ENCODE results near the gene AFAP1L1.

The AFAP1L1 gene

GRCh38 chr5:149284501-149284900 is 12.8 kb downstream of the AFAP1L1 start:
- no peak for DNase-seq (ENCODE audit: low spot score)

- DNase-seq (ENCODE audit: low spot score), result no peak
Observed at GRCh38 chr5:149285153-149285552, 13.5 kb downstream of the AFAP1L1 start.

- DNase-seq (ENCODE audit: low spot score), result no peak
Observed at GRCh38 chr5:149288436-149288835, 16.8 kb downstream of the AFAP1L1 start.

GRCh38 chr5:149289301-149289700 is 17.6 kb downstream of the AFAP1L1 start:
- DNase-seq (ENCODE audit: low spot score), result no peak

GRCh38 chr5:149294872-149295829 is 23.5 kb downstream of the AFAP1L1 start:
- DNase-seq (ENCODE audit: low spot score), result no peak

DNA sequence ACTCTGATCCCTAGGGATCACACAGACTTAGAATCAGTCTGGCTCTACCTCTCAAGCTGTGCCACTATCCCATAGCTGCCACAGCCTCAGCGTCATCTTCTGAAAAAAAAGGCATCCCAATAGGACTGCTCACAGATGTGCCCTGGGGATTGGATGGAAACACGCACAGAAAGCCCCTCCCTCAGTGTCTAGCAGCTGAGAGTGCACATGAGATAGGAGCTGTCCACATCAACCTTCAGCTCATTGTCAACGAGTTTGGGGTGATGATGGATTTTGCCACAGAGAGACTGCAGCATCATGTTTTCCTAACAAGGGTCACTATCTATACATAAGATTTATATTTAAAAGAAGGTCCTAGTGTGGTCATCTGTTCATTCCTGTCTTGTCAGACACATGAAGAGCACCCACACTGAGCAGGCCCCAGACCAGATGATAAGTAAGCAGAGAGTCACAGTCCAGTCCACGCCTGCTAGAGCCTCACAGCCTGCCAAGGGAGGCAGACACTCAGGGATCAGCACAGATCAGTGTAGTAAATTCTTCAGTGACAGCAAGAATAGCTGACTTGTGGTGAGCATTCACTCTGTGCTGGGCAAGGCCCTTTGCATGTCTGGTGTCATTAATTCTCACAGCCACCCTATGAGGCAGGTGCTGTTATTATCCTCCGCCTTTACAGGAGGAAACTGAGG is 25.8 kb downstream of the AFAP1L1 start:
- no peak for DNase-seq (ENCODE audit: low spot score)

- no peak for DNase-seq (ENCODE audit: low spot score)
Observed at GRCh38 chr5:149298163-149298562, 26.5 kb downstream of the AFAP1L1 start.

GRCh38 chr5:149298842-149299404 is 27.3 kb downstream of the AFAP1L1 start:
- no peak for DNase-seq (ENCODE audit: low spot score)

GRCh38 chr5:149299451-149300054 is 27.9 kb downstream of the AFAP1L1 start:
- no peak for DNase-seq (ENCODE audit: low spot score)

- DNase-seq (ENCODE audit: low spot score), result no peak
Observed at GRCh38 chr5:149300441-149300840, 28.8 kb downstream of the AFAP1L1 start.

- DNase-seq (ENCODE audit: low spot score), result no peak
Observed at GRCh38 chr5:149301049-149301743, 29.5 kb downstream of the AFAP1L1 start.

DNA sequence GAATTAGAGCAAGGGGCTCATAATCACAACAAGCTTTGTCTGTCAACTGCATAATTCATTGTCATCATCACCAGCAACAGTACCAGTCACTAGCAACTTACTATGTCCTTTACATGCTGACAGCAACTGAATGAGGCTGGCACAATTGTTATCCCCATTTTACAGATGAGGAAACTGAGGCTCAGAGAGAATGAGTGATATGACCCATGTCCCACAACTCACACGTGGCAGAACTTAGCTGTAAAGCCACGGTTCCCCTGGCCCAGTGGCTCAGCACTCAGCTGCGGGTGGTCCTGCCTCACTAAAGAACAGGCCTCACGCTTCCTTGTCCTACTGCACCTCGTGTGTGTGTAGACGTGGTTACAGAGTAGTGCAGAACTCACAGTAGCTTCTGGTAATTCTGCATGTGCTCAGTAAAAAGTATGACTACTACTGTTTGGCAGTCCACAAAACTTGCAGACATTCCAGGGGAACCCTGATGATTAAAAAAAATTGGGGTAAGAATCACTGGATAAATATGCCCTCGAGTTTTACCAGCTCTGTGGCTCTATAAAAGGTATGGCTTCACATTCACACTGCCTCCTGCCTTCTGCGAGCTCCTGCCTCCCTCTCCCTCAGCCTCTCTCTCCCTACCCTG is 30.2 kb downstream of the AFAP1L1 start:
- DNase-seq (ENCODE audit: low spot score), result no peak

GRCh38 chr5:149302641-149303040 is 31.0 kb downstream of the AFAP1L1 start:
- no peak for DNase-seq (ENCODE audit: low spot score)

DNA sequence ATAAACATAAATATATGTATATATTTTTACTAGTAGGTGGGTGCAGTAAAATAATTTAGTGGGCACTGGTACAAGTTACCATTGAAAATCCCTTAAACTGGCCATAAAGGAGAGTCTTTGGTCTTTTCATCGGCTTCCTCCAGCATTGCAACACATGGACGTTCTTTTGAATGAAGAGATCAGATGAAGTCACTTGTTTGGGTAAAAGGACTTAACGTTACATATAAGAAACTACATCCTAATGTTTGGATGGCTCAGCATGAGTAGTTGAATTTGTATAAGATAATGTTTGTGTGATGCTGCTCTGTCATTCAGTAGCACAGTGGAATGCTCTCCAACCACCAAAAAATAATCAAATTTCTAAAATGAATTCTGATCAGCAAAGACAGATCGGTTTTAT is 31.6 kb downstream of the AFAP1L1 start:
- no peak for DNase-seq (ENCODE audit: low spot score)

DNA sequence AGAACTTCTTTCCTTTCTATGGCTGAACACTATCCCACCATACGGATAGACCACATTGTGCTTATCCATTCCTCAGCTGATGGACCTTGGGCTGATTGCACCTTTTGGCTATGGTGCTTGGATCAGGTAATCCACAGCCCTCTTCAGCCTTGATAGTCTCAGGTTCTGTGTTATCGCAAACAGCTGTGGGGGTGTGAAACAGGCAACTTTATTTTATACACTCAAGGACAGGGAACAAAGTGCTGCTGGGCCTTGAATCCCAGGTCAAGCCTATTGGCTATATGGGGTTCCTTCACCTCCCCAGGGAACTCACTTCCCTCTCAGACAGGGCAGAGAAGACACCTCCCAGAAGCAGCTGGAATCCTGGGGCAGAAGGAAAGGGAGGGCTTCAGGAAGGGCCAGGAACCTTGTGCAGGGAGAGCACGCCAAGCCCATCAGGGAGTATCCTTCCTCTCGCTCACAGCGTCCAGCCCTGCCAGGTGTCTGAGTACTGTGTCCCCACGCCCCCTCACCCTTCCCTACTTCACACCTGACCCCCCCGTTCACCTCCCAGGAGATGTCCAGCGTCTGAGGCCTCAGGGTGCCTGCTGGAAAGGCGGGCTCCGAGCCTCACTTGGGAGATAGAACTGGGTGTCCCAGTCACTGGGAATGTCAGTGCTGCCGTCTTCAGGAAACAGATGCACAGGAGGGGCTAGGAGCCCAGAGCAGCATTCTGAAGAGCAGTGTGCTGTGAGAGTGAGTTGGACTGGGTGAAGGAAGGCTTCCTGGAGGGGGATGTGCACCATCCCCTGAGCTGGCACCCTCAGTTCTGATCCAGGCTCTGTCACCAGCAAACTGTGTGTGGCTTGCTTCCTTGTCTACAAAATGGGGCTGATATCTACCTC is 32.8 kb downstream of the AFAP1L1 start:
- DNase-seq (ENCODE audit: low spot score), result no peak

- DNase-seq (ENCODE audit: low spot score), result no peak
Observed at GRCh38 chr5:149309354-149309753, 37.7 kb downstream of the AFAP1L1 start.

DNA sequence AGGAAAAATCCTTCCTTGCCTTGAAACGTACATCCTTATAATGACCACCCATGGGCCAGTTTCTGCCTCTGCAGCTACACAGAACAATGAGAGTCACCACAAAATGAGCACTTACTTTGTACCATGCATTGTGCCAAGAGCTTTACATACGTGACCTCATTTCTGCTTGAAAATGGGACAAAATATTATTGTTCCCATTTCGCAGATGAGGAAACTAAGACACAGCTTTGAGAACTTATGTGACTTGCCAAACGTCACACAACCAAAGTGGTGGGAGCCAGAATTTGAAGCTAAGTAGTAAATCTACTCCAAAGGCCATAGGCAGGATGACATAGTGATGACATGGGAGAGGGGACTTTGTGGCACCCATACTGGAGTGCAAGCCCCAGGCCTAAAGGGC is 38.8 kb downstream of the AFAP1L1 start:
- DNase-seq (ENCODE audit: low spot score), result no peak

GRCh38 chr5:149310947-149311658 is 39.4 kb downstream of the AFAP1L1 start:
- no peak for DNase-seq (ENCODE audit: low spot score)

- no peak for DNase-seq (ENCODE audit: low spot score)
Observed at GRCh38 chr5:149313151-149313841, 41.6 kb downstream of the AFAP1L1 start.
